K562 (cell line): ENCODE data around the gene CCDC33. TPM values are rescaled to one million over a fixed set of nuclear protein-coding genes. Genes with fewer than 3 reads are reported as not detected.
A peak's percentile ranks its signal among the peaks of the same experiment; 100 is the strongest.

Experiments used
- ARID2 ChIP-seq: fragments of 450-650 bp; IDR thresholded peaks from 2 replicates; pipeline ENCODE4 v1.6.1; 2017; ENCODE audit warnings: antibody characterized with exemption, mild to moderate bottlenecking
- BRF2 ChIP-seq: IDR thresholded peaks from 3 replicates; pipeline ENCODE4 v1.6.1; 2011; ENCODE audit warnings: borderline replicate concordance, mild to moderate bottlenecking; ENCODE audit not compliant: insufficient read length, insufficient read depth
- CBX5 ChIP-seq: IDR thresholded peaks from 2 replicates; pipeline ENCODE4 v1.6.1; 2014; ENCODE audit warnings: low read depth, borderline replicate concordance
- CREB5 ChIP-seq: fragments of 250-450 bp; sonication (Bioruptor Pico); IDR thresholded peaks from 2 replicates; pipeline ENCODE4 v1.5.0; 2020; ENCODE audit warnings: mild to moderate bottlenecking
- DACH1 ChIP-seq: fragments of 450-650 bp; IDR thresholded peaks from 2 replicates; pipeline ENCODE4 v1.6.1; 2018; ENCODE audit not compliant: partially characterized antibody
- ESRRA ChIP-seq: fragments of 450-650 bp; IDR thresholded peaks from 2 replicates; pipeline ENCODE4 v1.6.1; 2014; ENCODE audit warnings: low read depth, mild to moderate bottlenecking, moderate library complexity, borderline replicate concordance
- EZH2 ChIP-seq: IDR thresholded peaks from 2 replicates; pipeline ENCODE4 v1.6.1; 2012; ENCODE audit warnings: low read depth, mild to moderate bottlenecking, inconsistent platforms, low read length, borderline replicate concordance
- FOXM1 ChIP-seq, 2 experiments: fragments of 450-650 bp in 1 of 2; sonication (generic) in 1 of 2; formaldehyde crosslinking in 1 of 2; IDR thresholded peaks; 2 replicates each; pipeline versions ENCODE4 v1.6.1 to v1.9.0; 2017 to 2022; ENCODE audit warnings: low read depth in 2 of 2, mild to moderate bottlenecking in 2 of 2, missing genetic modification reagents in 1 of 2, moderate library complexity in 1 of 2
- GTF2B ChIP-seq: IDR thresholded peaks from 2 replicates; pipeline ENCODE4 v1.6.1; 2011; ENCODE audit not compliant: insufficient read length; ENCODE audit errors: extremely low read depth
- HDAC1 ChIP-seq, 2 experiments: fragments of 450-650 bp; IDR thresholded peaks; 2 replicates each; pipeline ENCODE4 v1.6.1; 2016 to 2017; ENCODE audit warnings: inconsistent platforms in 1 of 2, mild to moderate bottlenecking in 1 of 2, moderate library complexity in 1 of 2
- HOXB6 ChIP-seq: fragments of 250-450 bp; sonication (Bioruptor Pico); IDR thresholded peaks from 2 replicates; pipeline ENCODE4 v1.5.1; 2022; ENCODE audit warnings: mild to moderate bottlenecking, borderline replicate concordance
- KLF16 ChIP-seq: IDR thresholded peaks from 2 replicates; pipeline ENCODE4 v1.6.1; 2016; ENCODE audit warnings: antibody characterized with exemption
- NCOA6 ChIP-seq: fragments of 450-650 bp; IDR thresholded peaks from 2 replicates; pipeline ENCODE4 v1.6.1; 2017; ENCODE audit warnings: mild to moderate bottlenecking
- RAD51 ChIP-seq: fragments of 450-650 bp; IDR thresholded peaks from 2 replicates; pipeline ENCODE4 v1.7.1; 2016; ENCODE audit warnings: low read depth, mild to moderate bottlenecking, borderline replicate concordance
- SMAD4 ChIP-seq: fragments of 250-450 bp; sonication (Bioruptor Pico); conservative IDR thresholded peaks from 2 replicates; pipeline ENCODE4 v1.8.0; 2021; ENCODE audit warnings: inconsistent platforms, mild to moderate bottlenecking, moderate library complexity
- ZNF766 ChIP-seq: fragments of 200-800 bp; sonication (Bioruptor generic); conservative IDR thresholded peaks from 2 replicates; pipeline ENCODE4 v1.6.1; 2016; ENCODE audit warnings: missing genetic modification characterization, missing compliant biosample characterization
- polyA plus RNA-seq, 8 experiments: library from polyadenylated mRNA; depleted of rRNA in 4 of 8; stranded (reverse) in 5 of 8; unstranded in 3 of 8; fragments of >200 nt; fragmentation: Nextera tagmentation in 2 of 8; fragmentation: Illumina TruSeq in 1 of 8; extraction: Ambion mirVana in 2 of 8; extraction: Trizol in 1 of 8; gene quantifications; 2 replicates each; pipeline versions ENCODE4 v1.2.1 to v1.2.3, GENCODE V29; 2011 to 2014; ENCODE audit warnings: inconsistent platforms in 1 of 8, missing spikeins in 1 of 8
- total RNA-seq, 7 experiments: library from RNA; depleted of rRNA in 6 of 7; stranded (reverse); fragments of >200 nt in 6 of 7; fragmentation: Illumina TruSeq in 2 of 7; extraction: Trizol in 2 of 7; gene quantifications; 2 replicates each; pipeline versions ENCODE4 v1.2.1 to v1.2.3, GENCODE V29; 2011 to 2021; ENCODE audit warnings: low replicate concordance in 1 of 7
- TF ChIP-seq, protein P1 (sequence below): sonication (generic); formaldehyde crosslinking; IDR thresholded peaks from 2 replicates; pipeline ENCODE4 v1.8.1; 2023; ENCODE audit warnings: mild to moderate bottlenecking, missing genetic modification reagents, moderate library complexity
- TF ChIP-seq, protein P2 (sequence below): sonication (generic); formaldehyde crosslinking; IDR thresholded peaks from 2 replicates; pipeline ENCODE4 v1.8.1; 2023; ENCODE audit warnings: mild to moderate bottlenecking, missing genetic modification reagents
- TF ChIP-seq, protein P3 (sequence below), 3 experiments: fragments of 200-800 bp in 1 of 3; sonication (Bioruptor generic) in 1 of 3; sonication (generic) in 1 of 3; formaldehyde crosslinking in 1 of 3; IDR thresholded peaks; 2 replicates each; pipeline versions ENCODE4 v1.6.1 to v1.8.0; 2016 to 2022; ENCODE audit warnings: mild to moderate bottlenecking in 2 of 3, missing compliant biosample characterization in 2 of 3, missing genetic modification characterization in 2 of 3, missing genetic modification reagents in 1 of 3

Gene CCDC33
- total and polyA plus RNA-seq, 9 of the 15 experiments (the other 6 are each of a cell fraction or from before 2014, with no cell fraction given) = 0.08 to 1.1 (median 0.15) TPM; not detected in 4

DNA sequence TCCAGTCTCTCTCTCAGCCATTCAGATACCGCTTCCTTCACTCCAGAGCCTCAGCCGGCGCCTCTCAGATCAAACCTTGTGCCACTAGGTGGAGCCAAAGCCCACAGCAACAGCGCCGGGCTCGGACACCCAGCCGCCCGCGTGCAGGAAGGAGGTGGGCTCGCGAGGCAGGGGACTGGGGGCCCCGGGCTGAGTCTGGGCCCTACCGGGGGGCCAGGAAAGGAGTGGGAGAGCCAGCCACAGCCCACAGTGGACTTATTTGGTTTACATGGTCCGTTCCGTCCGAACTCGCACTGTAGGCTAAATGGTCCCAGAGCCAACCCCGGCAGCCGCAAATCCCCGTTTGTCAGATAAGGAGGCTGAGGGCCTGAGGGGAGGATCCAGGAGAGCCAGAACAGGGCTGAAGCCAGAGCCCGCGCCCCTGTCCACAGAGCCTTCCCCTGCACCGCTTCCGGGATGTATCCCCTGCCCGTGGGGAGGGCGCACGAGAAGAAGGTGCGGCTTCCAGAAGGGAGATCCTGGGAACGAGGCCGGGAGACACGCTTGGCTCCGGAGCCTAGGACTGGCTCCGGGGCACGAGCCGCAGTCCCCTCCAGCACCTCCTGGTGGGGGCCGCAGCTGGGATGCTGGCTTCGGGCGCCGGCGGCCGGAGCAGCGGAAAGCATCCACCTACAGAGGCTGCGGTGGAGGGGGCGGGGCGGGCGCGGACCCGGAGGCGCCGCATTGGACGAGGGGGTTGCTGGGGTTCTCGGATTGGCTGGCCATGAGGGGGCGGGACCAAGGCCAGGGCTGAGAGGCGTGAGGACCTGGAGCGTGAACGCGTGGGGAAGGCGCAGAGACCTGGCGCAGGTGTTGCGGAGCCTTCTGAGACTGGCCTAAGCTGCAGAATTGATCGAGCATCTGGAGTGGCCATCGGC is 137.9 kb downstream of the CCDC33 start (continued):
- TF ChIP-seq, protein P1, sequence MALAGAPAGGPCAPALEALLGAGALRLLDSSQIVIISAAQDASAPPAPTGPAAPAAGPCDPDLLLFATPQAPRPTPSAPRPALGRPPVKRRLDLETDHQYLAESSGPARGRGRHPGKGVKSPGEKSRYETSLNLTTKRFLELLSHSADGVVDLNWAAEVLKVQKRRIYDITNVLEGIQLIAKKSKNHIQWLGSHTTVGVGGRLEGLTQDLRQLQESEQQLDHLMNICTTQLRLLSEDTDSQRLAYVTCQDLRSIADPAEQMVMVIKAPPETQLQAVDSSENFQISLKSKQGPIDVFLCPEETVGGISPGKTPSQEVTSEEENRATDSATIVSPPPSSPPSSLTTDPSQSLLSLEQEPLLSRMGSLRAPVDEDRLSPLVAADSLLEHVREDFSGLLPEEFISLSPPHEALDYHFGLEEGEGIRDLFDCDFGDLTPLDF = peak; percentile 63; the same call in 1 of the 2 replicates
- TF ChIP-seq GTF2B = no peak
- TF ChIP-seq ARID2 = no peak
- no peak for TF ChIP-seq BRF2
- no peak for TF ChIP-seq EZH2
- TF ChIP-seq DACH1 = no peak
- TF ChIP-seq ESRRA = peak; percentile 24
- peak in 1 of 2 experiments; percentile 5; a peak in 1 of 4 replicates for TF ChIP-seq HDAC1 (IDR thresholded peaks at IDR 0.05)
- TF ChIP-seq, protein P2, sequence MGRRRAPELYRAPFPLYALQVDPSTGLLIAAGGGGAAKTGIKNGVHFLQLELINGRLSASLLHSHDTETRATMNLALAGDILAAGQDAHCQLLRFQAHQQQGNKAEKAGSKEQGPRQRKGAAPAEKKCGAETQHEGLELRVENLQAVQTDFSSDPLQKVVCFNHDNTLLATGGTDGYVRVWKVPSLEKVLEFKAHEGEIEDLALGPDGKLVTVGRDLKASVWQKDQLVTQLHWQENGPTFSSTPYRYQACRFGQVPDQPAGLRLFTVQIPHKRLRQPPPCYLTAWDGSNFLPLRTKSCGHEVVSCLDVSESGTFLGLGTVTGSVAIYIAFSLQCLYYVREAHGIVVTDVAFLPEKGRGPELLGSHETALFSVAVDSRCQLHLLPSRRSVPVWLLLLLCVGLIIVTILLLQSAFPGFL (CRISPR knock-in tag) = 0 out of 2 replicates have a peak, but pooled peaks have one; percentile 78
- TF ChIP-seq, protein P3, sequence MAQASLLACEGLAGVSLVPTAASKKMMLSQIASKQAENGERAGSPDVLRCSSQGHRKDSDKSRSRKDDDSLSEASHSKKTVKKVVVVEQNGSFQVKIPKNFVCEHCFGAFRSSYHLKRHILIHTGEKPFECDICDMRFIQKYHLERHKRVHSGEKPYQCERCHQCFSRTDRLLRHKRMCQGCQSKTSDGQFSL (CRISPR knock-in tag; IDR thresholded peaks at IDR 0.05) = no peak
- TF ChIP-seq, protein P3 (tag; IDR thresholded peaks at IDR 0.05) = no peak
- TF ChIP-seq NCOA6 = no peak
- no peak for TF ChIP-seq CREB5
- TF ChIP-seq CBX5 = no peak
- TF ChIP-seq RAD51 = no peak
- TF ChIP-seq ZNF766 (CRISPR knock-in tag) = no peak
- peak; percentile 59; the same call in 1 of the 2 replicates for TF ChIP-seq SMAD4 (CRISPR knock-in tag)
- 0 out of 2 replicates have a peak, but pooled peaks have one; percentile 14 for TF ChIP-seq KLF16
- TF ChIP-seq HOXB6 (CRISPR knock-in tag) = no peak
- no peak for TF ChIP-seq FOXM1 (IDR thresholded peaks at IDR 0.05; ENCODE audit: low read depth)
- TF ChIP-seq FOXM1 (CRISPR knock-in tag; IDR thresholded peaks at IDR 0.05; ENCODE audit: low read depth) = 0 out of 2 replicates have a peak, but pooled peaks have one; percentile 56
